ENCODE results near the gene COL20A1.

Gene COL20A1

GRCh38 chr20:63278661-63279060 is 14.3 kb upstream of the COL20A1 start:
- no peak for DNase-seq

- no peak for DNase-seq
Observed at GRCh38 chr20:63279931-63280330, 13.1 kb upstream of the COL20A1 start.

- DNase-seq, result no peak
Observed at GRCh38 chr20:63280371-63280770, 12.6 kb upstream of the COL20A1 start.

DNA sequence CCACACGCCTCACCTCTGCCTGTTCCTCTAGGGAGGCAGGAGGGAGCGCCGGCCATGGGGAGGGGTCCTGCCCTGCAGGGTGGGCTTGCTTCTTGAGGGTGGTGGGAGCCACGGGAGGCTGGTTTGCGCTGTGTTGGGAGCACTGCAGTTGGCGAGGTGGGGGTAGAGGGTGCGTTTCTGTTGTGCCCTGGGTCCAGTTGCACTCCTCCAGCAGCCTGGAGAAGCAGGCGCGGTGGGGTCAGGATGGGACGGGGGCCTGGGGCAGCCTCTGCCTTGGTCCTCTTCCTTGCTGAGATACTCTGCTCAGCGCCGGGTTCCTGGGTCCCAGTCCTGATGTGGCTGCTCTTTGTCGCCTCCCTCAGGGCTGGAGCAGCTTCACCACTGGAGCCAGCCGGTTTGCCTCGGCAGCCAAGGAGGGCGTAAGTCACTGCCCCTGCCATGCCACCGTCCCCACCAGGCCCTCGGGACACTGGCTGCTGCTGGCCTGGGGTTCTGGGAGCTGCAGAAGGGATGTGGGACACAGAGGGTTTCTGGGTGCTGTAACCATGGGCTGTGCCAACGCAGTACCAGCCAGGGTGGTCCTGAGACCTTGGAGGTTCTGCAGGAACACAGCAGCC is 11.9 kb upstream of the COL20A1 start:
- DNase-seq, result no peak

DNA sequence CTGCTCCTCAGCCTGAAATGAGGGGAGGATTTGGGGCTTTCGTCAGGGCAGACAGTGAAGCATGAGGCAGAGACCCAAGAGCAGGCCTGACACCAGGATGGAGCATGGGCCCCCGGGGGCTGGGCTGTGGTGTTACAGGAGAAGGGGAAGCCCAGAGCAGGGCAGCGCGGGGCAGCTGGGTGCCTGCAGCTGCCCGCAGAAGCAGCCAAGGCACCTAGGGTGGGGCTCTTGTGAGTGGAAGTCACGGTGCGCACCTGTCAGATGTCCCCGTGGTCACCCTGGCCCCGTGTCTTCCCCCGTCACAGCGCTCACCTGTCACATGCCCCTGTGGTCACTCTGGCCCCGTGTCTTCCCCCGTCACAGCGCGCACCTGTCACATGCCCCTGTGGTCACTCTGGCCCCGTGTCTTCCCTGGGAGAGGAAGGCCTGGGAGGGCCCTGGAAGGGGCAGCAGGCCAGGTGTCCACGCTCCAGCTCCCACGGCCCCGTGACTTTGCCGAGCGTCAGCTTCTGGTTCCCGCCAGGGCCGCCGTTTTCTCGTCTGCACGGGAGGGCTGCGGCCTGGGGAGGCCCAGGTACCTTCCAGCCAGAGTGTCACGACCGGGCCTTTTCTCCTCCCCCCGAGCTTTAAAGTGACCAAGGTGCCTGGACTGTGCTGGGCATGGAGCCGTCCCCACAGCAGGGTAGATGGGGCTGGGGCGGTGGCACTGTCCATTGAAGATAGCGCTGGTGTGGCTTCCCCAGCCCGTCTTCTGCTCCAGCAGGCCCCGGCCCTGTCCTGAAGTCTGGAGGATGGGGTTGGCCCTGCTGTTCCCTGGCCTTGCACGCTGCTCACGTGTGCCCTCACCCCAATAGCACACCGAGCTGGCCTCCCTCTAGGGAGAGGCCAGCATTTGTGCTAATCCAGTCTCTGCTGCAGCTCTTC is 11.0 kb upstream of the COL20A1 start:
- no peak for DNase-seq

- no peak for DNase-seq
Observed at GRCh38 chr20:63282946-63283345, 10.0 kb upstream of the COL20A1 start.

GRCh38 chr20:63283397-63284082 is 9.4 kb upstream of the COL20A1 start:
- DNase-seq, result no peak

- no peak for DNase-seq
Observed at GRCh38 chr20:63284083-63284440, 8.9 kb upstream of the COL20A1 start.

DNA sequence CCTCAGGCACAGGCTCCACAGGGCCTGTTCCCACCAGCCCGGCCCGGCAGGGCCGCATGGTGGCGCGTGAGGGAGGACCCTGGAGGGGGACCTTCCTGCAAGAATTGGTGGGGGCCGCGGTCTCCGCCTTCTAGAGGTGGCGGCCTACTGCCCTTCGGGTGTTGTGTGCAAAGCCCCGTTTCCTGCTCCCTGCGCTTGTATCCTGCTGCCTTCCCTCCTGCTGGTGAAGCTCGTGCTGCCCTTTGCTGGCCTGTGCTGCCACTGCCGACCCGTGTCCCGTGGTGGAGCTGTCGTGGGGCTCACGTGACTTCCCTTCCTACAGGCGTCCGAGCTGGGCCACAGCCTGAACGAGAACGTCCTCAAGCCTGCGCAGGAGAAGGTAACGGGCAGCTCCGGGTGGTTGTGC is 8.4 kb upstream of the COL20A1 start:
- no peak for DNase-seq

DNA sequence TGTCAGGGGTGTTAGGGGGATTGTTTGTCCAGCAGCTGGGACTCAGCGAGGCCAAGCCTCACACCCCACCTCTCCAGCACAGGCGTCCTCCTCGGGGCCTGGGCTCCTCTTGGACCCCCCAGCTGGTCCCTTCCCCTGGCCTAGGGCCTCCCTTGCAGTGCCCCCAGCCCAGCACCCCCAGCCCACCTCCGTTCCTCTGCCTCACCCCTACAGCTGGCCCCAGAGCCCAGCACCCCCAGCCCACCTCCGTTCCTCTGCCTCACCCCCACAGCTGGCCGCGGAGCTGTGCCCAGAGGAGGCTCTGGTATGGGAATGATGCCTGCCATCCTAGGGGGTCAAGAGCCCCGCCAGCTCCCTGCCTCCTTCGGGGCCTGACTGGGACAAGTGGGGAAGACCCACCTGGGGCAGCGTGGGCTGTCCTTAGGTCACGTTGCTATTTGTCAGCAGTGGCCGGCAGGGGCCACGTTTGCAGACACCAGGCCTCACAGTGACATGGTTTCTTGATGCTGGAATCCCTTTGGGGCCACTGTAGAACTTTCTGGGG is 7.9 kb upstream of the COL20A1 start:
- no peak for DNase-seq

DNA sequence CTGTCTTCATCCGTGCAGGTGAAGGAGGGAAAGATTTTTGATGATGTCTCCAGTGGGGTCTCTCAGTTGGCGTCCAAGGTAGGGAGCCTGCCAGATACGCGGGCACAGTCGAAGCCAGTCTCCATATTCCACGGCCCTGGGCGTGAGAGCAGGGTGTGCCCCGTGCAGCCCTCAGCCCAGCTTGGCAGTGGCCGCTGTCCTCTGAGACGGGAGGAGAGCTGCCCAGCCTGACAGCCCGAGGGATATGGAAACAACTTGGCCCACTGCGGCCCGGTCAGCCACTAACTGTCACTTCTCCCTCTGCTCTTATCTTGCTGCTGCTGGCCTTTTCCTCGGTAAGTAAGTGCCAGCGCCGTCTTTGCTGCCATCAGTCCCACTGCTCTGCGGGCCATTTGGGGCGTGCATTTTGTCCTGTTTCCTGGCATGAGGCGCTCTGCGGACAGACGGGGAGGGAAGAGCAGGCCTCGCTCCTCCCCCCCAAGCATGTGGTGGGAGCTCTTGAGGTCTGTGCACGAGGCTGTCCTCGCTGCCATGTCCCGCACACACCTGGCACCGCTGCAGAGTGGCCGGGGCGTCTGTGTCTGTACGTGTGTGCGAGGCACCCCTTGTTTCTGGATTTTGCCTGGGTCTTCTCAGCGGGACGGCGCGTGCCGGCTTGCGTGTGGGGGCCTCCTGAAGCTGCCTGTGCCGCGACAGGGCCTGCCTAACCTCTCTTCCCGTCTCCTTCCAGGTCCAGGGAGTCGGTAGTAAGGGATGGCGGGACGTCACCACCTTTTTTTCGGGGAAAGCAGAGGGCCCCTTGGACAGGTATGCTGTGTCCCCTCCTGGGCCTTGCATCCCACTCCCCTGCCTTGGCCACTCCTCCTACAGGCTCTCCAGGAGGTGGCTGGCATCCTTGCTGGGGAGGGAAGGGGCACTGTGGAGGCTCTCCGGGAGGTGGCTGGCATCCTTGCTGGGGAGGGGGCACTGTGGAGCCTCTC is 7.1 kb upstream of the COL20A1 start:
- no peak for DNase-seq

DNA sequence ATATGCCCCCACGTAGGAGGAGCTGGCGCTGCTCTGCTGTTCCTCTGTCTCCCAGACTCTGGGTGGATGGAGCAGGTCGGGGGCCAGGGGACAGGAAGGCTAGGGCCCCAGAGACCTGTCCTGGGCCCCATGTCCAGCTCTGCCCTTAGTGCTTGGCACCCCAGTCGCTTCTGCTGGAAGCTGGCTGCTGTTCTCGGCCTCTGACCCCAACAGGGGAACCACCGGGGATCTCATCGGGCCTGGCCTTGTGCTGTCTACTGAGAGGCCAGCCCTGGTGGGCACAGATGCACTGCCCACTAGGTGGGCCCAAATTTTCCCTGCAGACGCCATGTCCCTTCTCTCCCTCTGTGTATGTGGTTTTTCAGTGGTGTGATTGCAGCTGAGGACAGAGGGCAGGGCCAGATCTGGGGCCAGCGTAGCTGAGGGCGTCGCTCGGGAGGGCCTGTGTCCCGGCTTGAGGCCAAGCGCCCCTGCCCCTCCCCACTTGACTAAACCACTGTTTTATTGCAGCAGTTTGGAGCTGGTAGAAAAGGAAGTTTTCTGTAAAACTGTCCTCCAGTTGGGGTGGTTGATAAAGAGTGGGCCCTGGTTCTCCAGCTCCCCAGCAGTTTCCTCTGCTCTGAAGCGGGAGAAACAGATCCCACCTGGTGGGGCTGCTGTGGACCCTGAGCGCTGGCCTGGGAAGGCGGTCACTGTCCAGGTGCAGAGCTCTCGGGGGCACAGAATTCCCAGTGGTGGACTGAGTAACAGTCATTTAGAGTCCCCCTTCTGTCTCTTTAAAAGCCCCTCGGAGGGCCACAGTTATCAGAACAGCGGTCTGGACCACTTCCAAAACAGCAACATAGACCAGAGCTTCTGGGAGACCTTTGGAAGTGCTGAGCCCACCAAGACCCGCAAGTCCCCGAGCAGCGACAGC is 5.9 kb upstream of the COL20A1 start:
- no peak for DNase-seq

DNA sequence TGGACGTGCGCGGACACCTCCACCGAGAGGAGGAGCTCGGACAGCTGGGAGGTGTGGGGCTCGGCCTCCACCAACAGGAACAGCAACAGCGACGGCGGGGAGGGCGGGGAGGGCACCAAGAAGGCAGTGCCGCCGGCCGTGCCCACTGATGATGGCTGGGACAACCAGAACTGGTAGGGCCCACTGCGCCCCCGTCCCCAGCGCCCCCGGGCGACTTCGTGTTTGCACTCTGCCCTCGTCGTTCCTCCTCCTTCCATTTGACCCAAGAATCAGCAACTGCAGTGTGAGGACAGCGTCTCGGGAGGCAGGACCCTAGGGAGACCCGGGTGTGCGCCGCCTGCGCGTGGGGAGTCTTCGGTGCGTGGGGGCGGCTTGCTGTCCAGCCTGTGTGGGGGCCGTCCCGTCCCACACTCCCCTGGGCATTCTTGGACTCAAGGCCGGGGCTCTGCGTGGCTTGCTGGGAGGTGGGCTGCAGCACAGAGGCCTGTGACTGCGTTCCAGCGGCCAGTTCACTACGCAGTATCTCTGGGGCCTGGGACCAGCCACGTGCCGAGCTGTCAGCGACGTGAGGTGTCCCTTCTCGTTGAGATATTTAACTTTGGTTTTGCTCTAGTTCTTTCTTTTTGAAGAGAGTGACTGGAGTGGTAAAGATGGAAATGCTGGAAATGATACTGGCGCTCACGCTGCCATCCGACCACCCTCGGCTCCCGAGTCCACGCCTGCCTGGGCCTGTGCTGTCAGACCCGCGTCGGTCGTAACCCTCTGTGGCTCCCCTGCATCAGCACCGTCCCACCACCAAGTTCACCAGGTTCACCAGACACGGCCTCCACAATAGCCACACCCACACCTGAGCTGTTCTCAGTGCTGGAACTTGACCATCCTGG is 5.0 kb upstream of the COL20A1 start:
- no peak for DNase-seq

- no peak for DNase-seq
Observed at GRCh38 chr20:63288581-63289251, 4.3 kb upstream of the COL20A1 start.

- DNase-seq, result no peak
Observed at GRCh38 chr20:63289311-63290135, 3.5 kb upstream of the COL20A1 start.

DNA sequence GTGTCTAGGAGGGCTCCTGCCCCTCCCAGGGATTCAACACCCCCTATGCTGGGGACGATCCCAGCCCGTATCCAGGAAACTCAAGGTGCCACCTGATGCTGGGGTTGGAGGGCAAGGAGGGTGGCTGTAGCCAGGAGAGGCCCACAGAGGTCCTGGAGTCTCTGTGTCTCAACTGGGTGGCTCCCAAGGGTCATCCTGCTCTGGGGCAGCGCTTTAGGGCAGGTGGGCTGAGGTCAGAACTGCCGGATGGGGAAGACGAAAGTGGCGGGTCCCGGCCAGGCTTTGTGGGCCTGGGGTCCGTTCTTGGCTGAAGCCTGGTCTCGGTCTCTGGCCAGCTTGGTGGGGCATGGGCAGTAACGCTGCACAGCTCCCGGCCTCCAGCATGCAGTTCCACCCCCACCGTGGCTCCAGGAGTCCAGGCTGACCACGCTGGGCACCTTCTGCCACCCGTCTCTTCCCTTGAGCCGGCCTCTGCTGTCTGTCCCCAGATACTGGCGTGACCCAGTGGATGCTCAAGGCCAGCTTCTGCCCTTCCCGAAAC is 2.8 kb upstream of the COL20A1 start:
- DNase-seq, result no peak

- DNase-seq, result peak; percentile 49
Observed at GRCh38 chr20:63290677-63291472, 2.1 kb upstream of the COL20A1 start.

Data from suppressor macrophage treated with lipopolysaccharide for 4 hours (primary cell).